Suprapubic skin (tissue), 4 donors: Measurements from ENCODE around the gene RNF150. TPM values are rescaled to one million over a fixed set of nuclear protein-coding genes. Genes with fewer than 3 reads are reported as not detected.

Experiments used
- DNase-seq, 2 donors: peaks; one replicate each; pipeline ENCODE4 v3.0.0-alpha.2; 2019; ENCODE audit warnings: low spot score in 2 of 2
- H3K27ac ChIP-seq: fragments of 200-600 bp; sonication (generic); one replicate; pipeline ENCODE4 v1.5.1; 2019
- H3K27me3 ChIP-seq: fragments of 200-600 bp; sonication (generic); one replicate; pipeline ENCODE4 v1.5.1; 2019
- H3K36me3 ChIP-seq: fragments of 200-600 bp; sonication (generic); one replicate; pipeline ENCODE4 v1.5.1; 2019
- H3K4me1 ChIP-seq: fragments of 200-600 bp; sonication (generic); one replicate; pipeline ENCODE4 v1.5.1; 2019
- H3K4me3 ChIP-seq: fragments of 200-600 bp; sonication (generic); one replicate; pipeline ENCODE4 v1.5.1; 2019; ENCODE audit warnings: mild to moderate bottlenecking
- H3K9me3 ChIP-seq: fragments of 200-600 bp; sonication (generic); one replicate; pipeline ENCODE4 v1.5.1; 2019
- EP300 ChIP-seq: sonication (generic); formaldehyde crosslinking; IDR thresholded peaks from one replicate; pipeline ENCODE4 v1.6.1; 2017; ENCODE audit warnings: antibody characterized with exemption
- POLR2A ChIP-seq, 2 donors: fragments of 450-650 bp; IDR thresholded peaks; one replicate each; pipeline ENCODE4 v1.6.1; 2017; ENCODE audit warnings: antibody characterized with exemption in 2 of 2, mild to moderate bottlenecking in 2 of 2, moderate library complexity in 2 of 2
- POLR2AphosphoS5 ChIP-seq, 3 donors: sonication (generic); formaldehyde crosslinking; IDR thresholded peaks; one replicate each; pipeline ENCODE4 v1.6.1; 2017; ENCODE audit warnings: antibody characterized with exemption in 3 of 3
- WGBS: methylation state at CpG from one replicate; pipeline ENCODE4 v1.1.5; 2018; 5-methylcytosine and 5-hydroxymethylcytosine counted together
- total RNA-seq, 4 donors: library from RNA; depleted of rRNA; stranded (reverse); fragments of >200 nt; gene quantifications; one replicate each; pipeline ENCODE4 v1.1.0, GENCODE V29; 2016
- TF ChIP-seq, protein P1 (sequence below), 2 donors: fragments of 200-600 bp in 1 of 2; fragments of 450-650 bp in 1 of 2; sonication (generic) in 1 of 2; IDR thresholded peaks; one replicate each; pipeline ENCODE4 v1.5.1; 2016 to 2019; ENCODE audit warnings: antibody characterized with exemption in 2 of 2, mild to moderate bottlenecking in 1 of 2, moderate library complexity in 1 of 2

Gene RNF150
- total RNA-seq, 4 donors from 2014 or later, result 0.83 to 4.0 (median 2.6) TPM

DNA sequence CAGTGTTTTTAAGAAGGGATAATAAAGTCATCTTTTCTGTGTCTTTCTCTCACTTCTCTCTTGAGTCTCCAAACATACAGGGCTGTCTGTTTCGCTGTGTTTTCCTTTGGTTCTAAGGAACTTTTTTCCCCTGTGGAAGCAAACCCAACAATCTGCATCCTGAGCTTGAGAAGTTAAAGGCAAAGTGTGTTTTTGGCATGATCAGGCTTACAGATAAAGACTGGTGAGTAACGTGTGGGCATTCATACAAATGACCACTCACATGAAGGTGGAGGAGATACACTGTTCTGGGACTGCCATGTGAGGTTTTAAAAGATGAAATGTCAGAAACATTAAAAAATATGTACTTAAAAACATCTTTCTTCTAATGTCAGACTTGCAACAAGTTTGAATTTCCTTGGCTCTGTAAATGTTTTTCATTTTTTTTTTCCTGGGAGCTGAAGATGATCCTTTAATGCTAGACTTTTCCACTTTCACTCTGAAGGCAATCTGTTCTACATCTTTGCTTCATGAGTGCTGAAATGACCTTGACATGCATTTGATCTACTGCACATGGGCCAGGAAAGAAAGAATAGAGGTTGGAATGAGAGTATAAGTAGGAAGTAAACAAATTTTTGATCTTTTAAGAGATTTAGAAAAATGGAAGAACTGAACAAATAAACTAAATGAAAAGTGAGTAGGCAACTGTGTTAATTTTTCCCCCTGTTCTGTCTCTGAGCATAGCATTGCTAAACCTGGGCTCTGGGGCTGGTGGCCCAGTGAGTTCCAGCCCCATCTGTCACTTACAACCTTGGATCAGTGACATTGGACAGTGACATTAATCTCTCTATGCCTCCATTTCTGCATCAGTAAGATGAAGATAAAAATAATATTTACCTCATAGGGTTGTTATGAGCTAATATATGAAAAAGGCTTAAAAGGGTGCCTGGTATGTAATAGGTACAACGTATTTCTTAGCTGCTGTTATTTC is 226.0 kb downstream of the RNF150 start:
- no peak overlapping the region for H3K27ac ChIP-seq
- H3K4me1 ChIP-seq, result no peaks in the 10 kb centered on the region
- TF ChIP-seq, protein P1, sequence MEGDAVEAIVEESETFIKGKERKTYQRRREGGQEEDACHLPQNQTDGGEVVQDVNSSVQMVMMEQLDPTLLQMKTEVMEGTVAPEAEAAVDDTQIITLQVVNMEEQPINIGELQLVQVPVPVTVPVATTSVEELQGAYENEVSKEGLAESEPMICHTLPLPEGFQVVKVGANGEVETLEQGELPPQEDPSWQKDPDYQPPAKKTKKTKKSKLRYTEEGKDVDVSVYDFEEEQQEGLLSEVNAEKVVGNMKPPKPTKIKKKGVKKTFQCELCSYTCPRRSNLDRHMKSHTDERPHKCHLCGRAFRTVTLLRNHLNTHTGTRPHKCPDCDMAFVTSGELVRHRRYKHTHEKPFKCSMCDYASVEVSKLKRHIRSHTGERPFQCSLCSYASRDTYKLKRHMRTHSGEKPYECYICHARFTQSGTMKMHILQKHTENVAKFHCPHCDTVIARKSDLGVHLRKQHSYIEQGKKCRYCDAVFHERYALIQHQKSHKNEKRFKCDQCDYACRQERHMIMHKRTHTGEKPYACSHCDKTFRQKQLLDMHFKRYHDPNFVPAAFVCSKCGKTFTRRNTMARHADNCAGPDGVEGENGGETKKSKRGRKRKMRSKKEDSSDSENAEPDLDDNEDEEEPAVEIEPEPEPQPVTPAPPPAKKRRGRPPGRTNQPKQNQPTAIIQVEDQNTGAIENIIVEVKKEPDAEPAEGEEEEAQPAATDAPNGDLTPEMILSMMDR (IDR thresholded peaks at IDR 0.05), result no peak
- TF ChIP-seq POLR2AphosphoS5 (IDR thresholded peaks at IDR 0.05) (no peak), POLR2A (IDR thresholded peaks at IDR 0.05) (no peak)
- no peaks in the 10 kb centered on the region for H3K9me3 ChIP-seq
- no peaks in the 10 kb centered on the region for H3K36me3 ChIP-seq
- no peak overlapping the region for H3K4me3 ChIP-seq
- WGBS, result 69% methylated on average over 3 of the region's 3 CpGs
- DNase-seq, result no peak
- no peaks in the 10 kb centered on the region for H3K27me3 ChIP-seq

DNA sequence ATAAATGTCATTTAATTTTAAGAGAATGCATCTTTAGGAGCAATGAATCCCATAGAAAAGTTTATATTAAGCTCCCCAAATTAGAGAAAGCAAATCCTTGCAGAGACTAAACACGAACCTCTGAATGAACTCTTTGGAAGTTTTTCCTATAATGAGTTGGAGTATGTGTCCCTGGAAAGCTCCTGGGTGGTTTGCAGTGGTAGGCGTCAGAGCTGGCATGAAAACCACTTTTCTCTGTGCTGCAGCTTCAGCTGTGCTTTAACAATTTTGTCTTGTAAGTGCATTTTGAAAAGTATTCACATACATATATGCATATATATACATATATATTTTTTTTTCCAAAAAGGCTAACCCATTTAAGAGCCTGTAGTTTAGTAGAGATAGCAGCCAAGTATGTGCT is 228.4 kb downstream of the RNF150 start:
- whole genome bisulfite sequencing, result 31% methylated on average over 2 of the region's 2 CpGs
- DNase-seq, result no peak
- no peaks in the 10 kb centered on the region for H3K27me3 ChIP-seq
- no peaks in the 10 kb centered on the region for H3K36me3 ChIP-seq
- no peak overlapping the region for H3K4me3 ChIP-seq
- H3K4me1 ChIP-seq, result no peaks in the 10 kb centered on the region
- no peak overlapping the region for H3K27ac ChIP-seq
- TF ChIP-seq, protein P1 (IDR thresholded peaks at IDR 0.05), result no peak
- no peak for TF ChIP-seq POLR2A (IDR thresholded peaks at IDR 0.05)
- no peak for TF ChIP-seq EP300
- no peak for TF ChIP-seq POLR2AphosphoS5 (IDR thresholded peaks at IDR 0.05)
- H3K9me3 ChIP-seq, result no peaks in the 10 kb centered on the region

DNA sequence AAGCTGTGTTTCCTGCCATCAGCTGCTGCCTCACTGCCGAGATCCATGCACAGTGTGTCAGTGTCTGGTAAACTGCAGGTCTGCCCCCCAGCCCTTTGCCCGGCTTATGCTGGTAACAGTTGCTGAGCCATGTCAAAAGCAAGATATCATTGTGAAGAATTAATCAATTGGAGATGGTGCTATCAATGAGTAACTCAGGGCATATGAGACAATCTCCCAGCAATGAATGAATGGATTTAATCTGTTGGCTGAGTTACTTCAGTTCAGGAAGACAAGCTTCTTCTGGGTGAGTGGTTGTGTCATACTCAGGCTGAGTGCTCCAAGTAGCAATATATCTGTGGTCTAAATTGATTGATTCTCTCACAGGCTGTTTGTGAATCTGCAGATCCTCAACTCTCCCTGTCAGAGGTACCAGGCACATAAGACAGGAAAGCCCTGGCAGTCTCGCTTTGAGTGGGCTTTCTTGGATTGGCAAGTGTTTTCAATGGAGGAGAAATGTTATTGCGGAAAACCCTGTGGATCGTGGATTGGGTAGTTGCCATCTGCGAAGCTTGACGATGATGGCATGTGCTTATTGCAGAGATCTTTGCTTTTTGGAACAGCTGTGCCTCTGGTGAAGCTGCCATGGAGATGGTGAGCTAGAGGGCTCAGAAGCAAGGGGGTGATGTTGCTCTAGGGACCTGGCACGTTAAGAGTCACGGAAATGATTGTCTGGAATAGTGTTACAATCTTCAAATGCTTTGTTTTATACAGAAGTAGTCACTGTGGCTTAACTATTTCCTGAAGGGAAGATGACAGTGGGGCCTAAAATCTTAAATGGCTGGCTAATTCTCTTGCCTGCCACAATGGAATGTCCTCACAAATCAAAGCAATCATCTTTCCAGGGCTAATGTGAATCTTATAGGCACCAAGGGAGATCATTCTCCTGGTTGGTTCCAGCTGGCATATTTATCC is 229.5 kb downstream of the RNF150 start:
- Histone ChIP-seq H3K9me3 (no peaks in the 10 kb centered on the region), H3K36me3 (no peaks in the 10 kb centered on the region), H3K27ac (no peak overlapping the region), H3K4me1 (no peaks in the 10 kb centered on the region), H3K4me3 (no peak overlapping the region), H3K27me3 (no peaks in the 10 kb centered on the region)
- 75% methylated on average over 9 of the region's 9 CpGs for WGBS
- no peak for DNase-seq
- TF ChIP-seq, protein P1 (IDR thresholded peaks at IDR 0.05), result no peak
- TF ChIP-seq POLR2AphosphoS5 (IDR thresholded peaks at IDR 0.05), result no peak
- TF ChIP-seq EP300, result no peak
- TF ChIP-seq POLR2A (IDR thresholded peaks at IDR 0.05), result no peak

DNA sequence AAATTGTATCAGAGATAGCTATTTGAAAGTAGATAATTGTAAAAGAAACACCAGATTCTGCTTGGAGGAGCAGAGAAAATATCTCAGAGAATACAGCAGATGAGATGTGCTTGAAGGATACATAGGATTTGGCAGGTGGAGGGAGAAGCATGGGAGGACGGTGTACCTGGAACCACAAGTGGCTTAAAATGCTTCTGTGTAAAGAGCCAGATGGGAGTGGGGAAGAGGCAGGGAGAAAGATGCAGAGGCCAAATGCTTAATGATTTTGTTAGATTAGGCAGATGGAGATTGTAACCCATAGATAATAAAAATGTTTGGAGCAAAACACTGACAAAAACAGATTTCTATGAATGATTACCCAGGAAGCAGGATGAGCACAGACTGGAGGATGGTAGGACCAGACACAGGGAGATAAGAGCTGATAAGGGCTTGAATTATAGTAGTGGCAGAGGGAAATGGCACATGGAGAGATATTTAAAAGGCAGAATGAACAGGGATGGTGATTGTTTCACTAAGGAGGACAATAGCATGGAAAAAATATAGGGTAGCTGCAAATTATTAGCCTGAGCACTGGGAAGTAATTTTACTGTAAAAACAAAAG is 231.4 kb downstream of the RNF150 start:
- Histone ChIP-seq H3K36me3 (no peaks in the 10 kb centered on the region), H3K27me3 (no peaks in the 10 kb centered on the region), H3K27ac (no peak overlapping the region), H3K9me3 (no peaks in the 10 kb centered on the region), H3K4me1 (no peaks in the 10 kb centered on the region), H3K4me3 (no peak overlapping the region)
- TF ChIP-seq POLR2AphosphoS5 (IDR thresholded peaks at IDR 0.05) (no peak), EP300 (no peak), POLR2A (IDR thresholded peaks at IDR 0.05) (no peak)
- TF ChIP-seq, protein P1 (IDR thresholded peaks at IDR 0.05), result no peak
- DNase-seq, result no peak
- WGBS, result 90% methylated on average over 1 of the region's 1 CpG
